Testis (tissue), 3 donors: Measurements from ENCODE around the gene XAF1. TPM values are rescaled to one million over a fixed set of nuclear protein-coding genes. Genes with fewer than 3 reads are reported as not detected.
"Not testable (repeated sequence)": the region's sequence is repeated elsewhere in the genome, so short reads cannot be mapped to it uniquely, and the experiment has no call there.

ENCODE experiments used
- DNase-seq: peaks from one replicate; pipeline ENCODE4 v3.0.0-alpha.2; 2019
- H3K27ac ChIP-seq, 2 donors: fragments of 200-600 bp; sonication (generic); one replicate each; pipeline ENCODE4 v1.5.1; 2019
- H3K27me3 ChIP-seq: fragments of 200-600 bp; sonication (generic); one replicate; pipeline ENCODE4 v1.5.1; 2019
- H3K36me3 ChIP-seq: fragments of 200-600 bp; sonication (generic); one replicate; pipeline ENCODE4 v1.5.1; 2017; ENCODE audit warnings: low read depth; ENCODE audit errors: missing control alignments
- H3K4me1 ChIP-seq: fragments of 200-600 bp; sonication (generic); one replicate; pipeline ENCODE4 v1.5.1; 2019
- H3K4me3 ChIP-seq, 2 donors: fragments of 200-600 bp; sonication (generic); one replicate each; pipeline ENCODE4 v1.5.1; 2017 to 2019
- H3K9me3 ChIP-seq: fragments of 200-600 bp; sonication (generic); one replicate; pipeline ENCODE4 v1.5.1; 2017
- POLR2A ChIP-seq: fragments of 450-650 bp; IDR thresholded peaks from one replicate; pipeline ENCODE4 v1.6.1; 2017; ENCODE audit warnings: antibody characterized with exemption, mild to moderate bottlenecking, moderate library complexity
- WGBS, 2 donors: methylation state at CpG; one replicate each; pipeline ENCODE4 v1.1.5; 2018; 5-methylcytosine and 5-hydroxymethylcytosine counted together
- intact Hi-C: fragments of 100-400 bp; cut with DNase I; formaldehyde crosslinking; loops from one replicate; pipeline ENCODE4 v1.15.1; 2023; ENCODE audit warnings: low total_unique reads
- polyA plus RNA-seq: library from polyadenylated mRNA; stranded (reverse); fragments of 350-450 nt; fragmentation: Illumina TruSeq; extraction: RNeasy Lipid Tissue Mini Kit (QIAGEN cat#74804); gene quantifications from one replicate; pipeline ENCODE4 v1.2.3, GENCODE V29; 2014; ENCODE audit warnings: low read depth, low replicate concordance; ENCODE audit not compliant: insufficient read depth
- total RNA-seq, 2 donors: library from RNA; depleted of rRNA; stranded (reverse); fragments of >200 nt; gene quantifications; one replicate each; pipeline ENCODE4 v1.2.3, GENCODE V29; 2016
- TF ChIP-seq, protein P1 (sequence below), 3 experiments: fragments of 450-650 bp in 2 of 3; fragments of 200-600 bp in 1 of 3; sonication (generic) in 1 of 3; IDR thresholded peaks; one replicate each; pipeline ENCODE4 v1.5.1; 2016 to 2019; ENCODE audit warnings: antibody characterized with exemption in 3 of 3, mild to moderate bottlenecking in 2 of 3, moderate library complexity in 1 of 3

The XAF1 gene
- total and polyA plus RNA-seq, 3 donors from 2014 or later, result 10.4 to 39.6 (median 26.8) TPM

DNA sequence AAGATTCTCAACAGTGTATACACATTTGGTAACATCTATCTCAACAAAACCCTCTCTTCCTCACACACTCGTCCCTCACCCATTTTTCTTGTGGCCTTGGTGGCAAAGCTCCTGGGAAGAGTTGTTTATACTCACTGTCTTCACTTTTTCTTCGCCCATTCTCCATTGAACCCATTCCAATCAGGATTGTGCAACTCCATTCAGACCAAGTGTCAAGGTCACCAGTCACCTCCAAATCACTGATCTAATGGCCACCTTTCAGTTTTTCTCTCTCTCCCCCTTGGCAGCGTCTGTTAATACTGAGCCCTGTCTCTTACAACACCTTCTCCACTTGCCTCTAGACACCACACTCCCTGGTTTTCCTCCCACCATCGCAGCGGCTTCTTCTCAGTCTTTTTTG, 34.1 kb upstream of the XAF1 start:
- no peak overlapping the region for H3K4me3 ChIP-seq
- no peak overlapping the region for H3K27ac ChIP-seq
- intact Hi-C loops, result no loop called here
- H3K27me3 ChIP-seq, result no peaks in the 10 kb centered on the region
- H3K9me3 ChIP-seq, result no peaks in the 10 kb centered on the region
- H3K4me1 ChIP-seq, result no peaks in the 10 kb centered on the region
- no peaks in the 10 kb centered on the region for H3K36me3 ChIP-seq
- no peak for DNase-seq
- WGBS, 2 donors, result 78 to 83% methylated on average over 5 of the region's 5 CpGs
- TF ChIP-seq, protein P1, sequence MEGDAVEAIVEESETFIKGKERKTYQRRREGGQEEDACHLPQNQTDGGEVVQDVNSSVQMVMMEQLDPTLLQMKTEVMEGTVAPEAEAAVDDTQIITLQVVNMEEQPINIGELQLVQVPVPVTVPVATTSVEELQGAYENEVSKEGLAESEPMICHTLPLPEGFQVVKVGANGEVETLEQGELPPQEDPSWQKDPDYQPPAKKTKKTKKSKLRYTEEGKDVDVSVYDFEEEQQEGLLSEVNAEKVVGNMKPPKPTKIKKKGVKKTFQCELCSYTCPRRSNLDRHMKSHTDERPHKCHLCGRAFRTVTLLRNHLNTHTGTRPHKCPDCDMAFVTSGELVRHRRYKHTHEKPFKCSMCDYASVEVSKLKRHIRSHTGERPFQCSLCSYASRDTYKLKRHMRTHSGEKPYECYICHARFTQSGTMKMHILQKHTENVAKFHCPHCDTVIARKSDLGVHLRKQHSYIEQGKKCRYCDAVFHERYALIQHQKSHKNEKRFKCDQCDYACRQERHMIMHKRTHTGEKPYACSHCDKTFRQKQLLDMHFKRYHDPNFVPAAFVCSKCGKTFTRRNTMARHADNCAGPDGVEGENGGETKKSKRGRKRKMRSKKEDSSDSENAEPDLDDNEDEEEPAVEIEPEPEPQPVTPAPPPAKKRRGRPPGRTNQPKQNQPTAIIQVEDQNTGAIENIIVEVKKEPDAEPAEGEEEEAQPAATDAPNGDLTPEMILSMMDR (IDR thresholded peaks at IDR 0.05), result no peak
- TF ChIP-seq POLR2A, result no peak

DNA sequence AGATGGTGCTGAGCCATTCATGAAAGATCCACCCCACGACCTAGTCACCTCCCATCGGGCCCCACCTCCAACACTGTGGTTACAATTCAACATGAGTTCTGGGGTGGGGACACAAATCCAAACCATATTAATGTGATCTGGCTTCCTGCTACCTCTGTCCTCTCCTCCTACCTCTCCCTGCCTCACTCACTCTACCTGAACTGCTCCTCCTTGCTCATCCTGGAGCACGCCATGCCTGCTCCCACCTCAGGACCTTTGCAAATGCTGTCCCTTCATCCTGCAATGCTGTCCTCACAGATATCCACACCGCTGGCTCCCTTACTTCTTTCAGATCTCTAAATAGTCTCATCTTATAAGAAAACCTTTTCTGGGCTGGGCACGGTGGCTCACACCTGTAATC, 31.8 kb upstream of the XAF1 start:
- TF ChIP-seq, protein P1 (IDR thresholded peaks at IDR 0.05), result no peak
- TF ChIP-seq POLR2A, result no peak
- H3K27ac ChIP-seq, result no peak overlapping the region
- H3K36me3 ChIP-seq, result no peaks in the 10 kb centered on the region
- H3K27me3 ChIP-seq, result no peaks in the 10 kb centered on the region
- DNase-seq, result no peak
- no peaks in the 10 kb centered on the region for H3K4me1 ChIP-seq
- no peaks in the 10 kb centered on the region for H3K9me3 ChIP-seq
- no peak overlapping the region for H3K4me3 ChIP-seq
- 88 to 94% methylated on average over 5 of the region's 5 CpGs for WGBS, 2 donors
- intact Hi-C loops, result no loop called here

DNA sequence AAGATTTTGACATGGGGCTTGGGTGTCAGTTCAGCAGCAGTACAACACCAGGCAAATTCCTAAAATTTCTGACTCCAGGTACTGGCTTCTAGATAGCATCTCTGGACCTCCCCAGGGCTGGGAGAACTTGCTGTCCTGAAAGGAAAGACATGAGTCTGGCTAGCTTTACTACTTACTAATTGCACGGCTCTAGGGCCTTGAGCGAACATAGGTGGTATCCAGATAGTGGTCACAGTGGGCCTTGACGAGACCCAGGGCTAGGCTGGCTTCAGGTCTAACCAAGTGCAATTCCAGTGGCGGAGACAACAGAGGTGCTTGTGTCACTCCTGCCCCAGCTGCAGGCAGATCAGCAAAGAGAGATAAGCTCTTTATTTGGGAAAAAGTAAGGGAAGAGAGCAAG, 26.3 kb upstream of the XAF1 start:
- DNase-seq, result no peak
- H3K27ac ChIP-seq, result no peak overlapping the region
- H3K36me3 ChIP-seq, result no peaks in the 10 kb centered on the region
- H3K4me3 ChIP-seq, result no peak overlapping the region
- no peaks in the 10 kb centered on the region for H3K4me1 ChIP-seq
- no peaks in the 10 kb centered on the region for H3K27me3 ChIP-seq
- intact Hi-C loops, result no loop called here
- no peaks in the 10 kb centered on the region for H3K9me3 ChIP-seq
- TF ChIP-seq POLR2A, result no peak
- TF ChIP-seq, protein P1 (IDR thresholded peaks at IDR 0.05), result no peak
- 80 to 83% methylated on average over 4 of the region's 4 CpGs for WGBS, 2 donors

DNA sequence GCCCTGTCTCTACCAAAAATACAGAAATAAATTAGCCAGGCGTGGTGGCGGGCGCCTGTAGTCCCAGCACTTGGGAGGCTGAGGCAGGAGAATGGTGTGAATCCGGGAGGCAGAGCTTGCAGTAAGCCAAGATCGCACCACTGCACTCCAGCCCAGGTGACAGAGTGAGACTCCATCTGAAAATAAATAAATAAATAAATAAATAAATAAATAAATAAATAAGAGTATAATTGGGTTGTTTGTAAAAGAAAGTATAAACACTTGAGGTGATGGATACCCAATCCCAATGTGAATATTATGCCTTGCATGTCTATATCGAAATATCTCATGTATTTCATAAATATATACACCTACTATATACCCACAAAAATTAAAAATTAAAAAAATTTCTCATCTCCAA, 9.2 kb upstream of the XAF1 start:
- H3K27me3 ChIP-seq, H3K4me1 ChIP-seq, H3K4me3 ChIP-seq, H3K27ac ChIP-seq, intact Hi-C loops, H3K9me3 ChIP-seq, DNase-seq, H3K36me3 ChIP-seq: not testable (repeated sequence)
- WGBS, 2 donors, result 96% methylated on average over 6 of the region's 6 CpGs

DNA sequence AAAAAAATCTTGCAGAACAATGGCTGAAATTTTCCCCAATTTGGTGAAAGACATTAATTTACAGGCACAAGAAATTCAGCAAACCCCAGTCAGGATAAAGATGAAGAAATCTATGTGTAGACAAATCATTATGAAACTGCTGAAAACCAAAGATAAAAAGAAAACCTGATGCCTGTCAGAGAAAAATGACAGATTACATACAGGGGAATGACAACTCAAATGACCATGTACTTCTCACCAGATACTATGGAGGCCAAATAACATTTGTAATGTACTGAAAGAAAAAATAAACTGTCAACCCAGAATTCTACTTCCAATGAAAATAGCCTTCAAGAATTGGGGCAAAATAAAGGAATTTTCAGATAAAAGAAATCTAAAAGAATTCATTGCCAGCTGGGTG, 7.2 kb upstream of the XAF1 start:
- intact Hi-C loops, result no loop called here

More for the DNA sequence above, 7.2 kb upstream of the XAF1 start:
- no peak for TF ChIP-seq POLR2A
- TF ChIP-seq, protein P1 (IDR thresholded peaks at IDR 0.05), result no peak
- Histone ChIP-seq H3K4me3 (no peak overlapping the region), H3K27ac (no peak overlapping the region), H3K27me3 (no peaks in the 10 kb centered on the region), H3K4me1 (peaks cover 12% of the 10 kb centered on the region), H3K9me3 (no peaks in the 10 kb centered on the region), H3K36me3 (no peaks in the 10 kb centered on the region)
- no peak for DNase-seq
